ENCODE measurements around the gene LENG1.

DNA sequence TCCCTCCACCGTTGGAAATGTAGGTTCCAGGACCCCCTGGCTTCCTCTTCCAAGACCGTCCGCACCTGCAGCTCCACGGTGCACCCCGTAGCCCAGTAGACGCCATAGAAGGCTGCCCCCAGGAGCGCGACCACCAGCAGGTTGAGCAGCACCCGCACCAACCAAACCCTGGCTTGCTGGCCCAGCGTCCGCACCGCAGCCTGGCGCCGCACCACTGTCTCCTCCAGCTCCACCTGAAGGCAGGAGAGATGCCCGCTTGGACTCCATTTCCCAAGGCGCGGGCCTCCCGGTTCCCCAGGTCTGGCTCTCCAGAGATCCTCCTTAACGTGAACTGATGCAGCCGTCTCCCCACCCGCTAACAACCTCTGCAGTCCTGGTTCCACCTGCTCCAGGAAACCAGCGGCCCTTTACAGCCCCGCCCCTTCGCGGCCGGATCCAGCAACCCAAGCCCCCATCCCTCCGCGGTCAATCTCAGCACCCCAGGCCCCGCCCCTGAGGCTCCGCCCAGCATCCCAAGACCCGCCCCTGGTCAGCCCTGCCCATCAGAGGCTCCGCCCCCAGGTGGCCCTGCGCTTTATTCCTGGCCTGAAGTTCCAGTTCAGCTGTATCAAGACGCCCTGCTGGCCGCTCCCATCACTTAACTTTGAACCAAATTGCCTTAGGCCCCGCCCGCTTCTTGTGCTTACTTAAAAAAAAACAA is 5.0 kb upstream of the LENG1 start:
- TF ChIP-seq, protein P1, sequence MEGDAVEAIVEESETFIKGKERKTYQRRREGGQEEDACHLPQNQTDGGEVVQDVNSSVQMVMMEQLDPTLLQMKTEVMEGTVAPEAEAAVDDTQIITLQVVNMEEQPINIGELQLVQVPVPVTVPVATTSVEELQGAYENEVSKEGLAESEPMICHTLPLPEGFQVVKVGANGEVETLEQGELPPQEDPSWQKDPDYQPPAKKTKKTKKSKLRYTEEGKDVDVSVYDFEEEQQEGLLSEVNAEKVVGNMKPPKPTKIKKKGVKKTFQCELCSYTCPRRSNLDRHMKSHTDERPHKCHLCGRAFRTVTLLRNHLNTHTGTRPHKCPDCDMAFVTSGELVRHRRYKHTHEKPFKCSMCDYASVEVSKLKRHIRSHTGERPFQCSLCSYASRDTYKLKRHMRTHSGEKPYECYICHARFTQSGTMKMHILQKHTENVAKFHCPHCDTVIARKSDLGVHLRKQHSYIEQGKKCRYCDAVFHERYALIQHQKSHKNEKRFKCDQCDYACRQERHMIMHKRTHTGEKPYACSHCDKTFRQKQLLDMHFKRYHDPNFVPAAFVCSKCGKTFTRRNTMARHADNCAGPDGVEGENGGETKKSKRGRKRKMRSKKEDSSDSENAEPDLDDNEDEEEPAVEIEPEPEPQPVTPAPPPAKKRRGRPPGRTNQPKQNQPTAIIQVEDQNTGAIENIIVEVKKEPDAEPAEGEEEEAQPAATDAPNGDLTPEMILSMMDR (conservative IDR thresholded peaks at IDR 0.05; ENCODE audit: low read depth in 2 of 2) = no peak
- TF ChIP-seq EZH2 (IDR thresholded peaks at IDR 0.05; ENCODE audit: low read depth, unreplicated experiment) (no peak), EZH2phosphoT487 (IDR thresholded peaks at IDR 0.05; ENCODE audit: unreplicated experiment) (no peak), JUNB (IDR thresholded peaks at IDR 0.05; ENCODE audit: unreplicated experiment) (no peak), ZNF114 (CRISPR knock-in tag; IDR thresholded peaks at IDR 0.05) (no peak), POLR2AphosphoS5 (IDR thresholded peaks at IDR 0.05; ENCODE audit: low read depth) (peak; percentile 47)
- TF ChIP-seq, protein P2, sequence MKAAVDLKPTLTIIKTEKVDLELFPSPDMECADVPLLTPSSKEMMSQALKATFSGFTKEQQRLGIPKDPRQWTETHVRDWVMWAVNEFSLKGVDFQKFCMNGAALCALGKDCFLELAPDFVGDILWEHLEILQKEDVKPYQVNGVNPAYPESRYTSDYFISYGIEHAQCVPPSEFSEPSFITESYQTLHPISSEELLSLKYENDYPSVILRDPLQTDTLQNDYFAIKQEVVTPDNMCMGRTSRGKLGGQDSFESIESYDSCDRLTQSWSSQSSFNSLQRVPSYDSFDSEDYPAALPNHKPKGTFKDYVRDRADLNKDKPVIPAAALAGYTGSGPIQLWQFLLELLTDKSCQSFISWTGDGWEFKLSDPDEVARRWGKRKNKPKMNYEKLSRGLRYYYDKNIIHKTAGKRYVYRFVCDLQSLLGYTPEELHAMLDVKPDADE (IDR thresholded peaks at IDR 0.05) = no peak
- TF ChIP-seq, protein P3, sequence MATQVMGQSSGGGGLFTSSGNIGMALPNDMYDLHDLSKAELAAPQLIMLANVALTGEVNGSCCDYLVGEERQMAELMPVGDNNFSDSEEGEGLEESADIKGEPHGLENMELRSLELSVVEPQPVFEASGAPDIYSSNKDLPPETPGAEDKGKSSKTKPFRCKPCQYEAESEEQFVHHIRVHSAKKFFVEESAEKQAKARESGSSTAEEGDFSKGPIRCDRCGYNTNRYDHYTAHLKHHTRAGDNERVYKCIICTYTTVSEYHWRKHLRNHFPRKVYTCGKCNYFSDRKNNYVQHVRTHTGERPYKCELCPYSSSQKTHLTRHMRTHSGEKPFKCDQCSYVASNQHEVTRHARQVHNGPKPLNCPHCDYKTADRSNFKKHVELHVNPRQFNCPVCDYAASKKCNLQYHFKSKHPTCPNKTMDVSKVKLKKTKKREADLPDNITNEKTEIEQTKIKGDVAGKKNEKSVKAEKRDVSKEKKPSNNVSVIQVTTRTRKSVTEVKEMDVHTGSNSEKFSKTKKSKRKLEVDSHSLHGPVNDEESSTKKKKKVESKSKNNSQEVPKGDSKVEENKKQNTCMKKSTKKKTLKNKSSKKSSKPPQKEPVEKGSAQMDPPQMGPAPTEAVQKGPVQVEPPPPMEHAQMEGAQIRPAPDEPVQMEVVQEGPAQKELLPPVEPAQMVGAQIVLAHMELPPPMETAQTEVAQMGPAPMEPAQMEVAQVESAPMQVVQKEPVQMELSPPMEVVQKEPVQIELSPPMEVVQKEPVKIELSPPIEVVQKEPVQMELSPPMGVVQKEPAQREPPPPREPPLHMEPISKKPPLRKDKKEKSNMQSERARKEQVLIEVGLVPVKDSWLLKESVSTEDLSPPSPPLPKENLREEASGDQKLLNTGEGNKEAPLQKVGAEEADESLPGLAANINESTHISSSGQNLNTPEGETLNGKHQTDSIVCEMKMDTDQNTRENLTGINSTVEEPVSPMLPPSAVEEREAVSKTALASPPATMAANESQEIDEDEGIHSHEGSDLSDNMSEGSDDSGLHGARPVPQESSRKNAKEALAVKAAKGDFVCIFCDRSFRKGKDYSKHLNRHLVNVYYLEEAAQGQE (IDR thresholded peaks at IDR 0.05; ENCODE audit: unreplicated experiment) = no peak

Data from GM23338 (cell line).